Naive thymus-derived CD4-positive, alpha-beta T cell (primary cell): ENCODE data around the gene SFT2D1. TPM values are rescaled to one million over a fixed set of nuclear protein-coding genes. Genes with fewer than 3 reads are reported as not detected.

Experiments used
- ATAC-seq: fragments of 150-1000 bp; cut with Tn5 transposase; 2 replicates; pipeline ENCODE4 v1.10.0; 2021; ENCODE audit warnings: mild to moderate bottlenecking, moderate library complexity
- CTCF ChIA-PET: fragments of 350-600 bp; sonication (Branson Sonifier 250); formaldehyde crosslinking; loops from one replicate; lab custom pipeline; 2021; ENCODE audit warnings: antibody characterized with exemption; lab: Charles Lee
- POLR2A ChIA-PET: fragments of 350-600 bp; sonication (Branson Sonifier 250); formaldehyde crosslinking; loops from one replicate; lab custom pipeline; 2021; ENCODE audit warnings: antibody characterized with exemption, inconsistent platforms; lab: Charles Lee
- DNase-seq, 9 donors: peaks; one replicate each; pipeline versions ENCODE4 v3.0.0 to v3.0.0-alpha.2; 2020 to 2022; ENCODE audit warnings: mixed read lengths in 1 of 9
- H3K27ac ChIP-seq: one replicate; pipeline ENCODE4 v1.7.0; 2013; ENCODE audit warnings: mild to moderate bottlenecking, low read depth, low read length, moderate library complexity
- H3K27me3 ChIP-seq, 2 donors: one replicate each; pipeline ENCODE4 v1.7.0; 2013; ENCODE audit warnings: low read length in 2 of 2, mild to moderate bottlenecking in 2 of 2, moderate library complexity in 2 of 2; ENCODE audit not compliant: control insufficient read depth in 2 of 2, insufficient read depth in 2 of 2
- H3K36me3 ChIP-seq, 3 experiments: 1 replicate in 2 of 3; 2 replicates in 1 of 3; pipeline ENCODE4 v1.7.0; 2013; ENCODE audit warnings: low read length in 3 of 3, mild to moderate bottlenecking in 3 of 3, moderate library complexity in 1 of 3; ENCODE audit not compliant: insufficient read depth in 3 of 3, control insufficient read depth in 2 of 3
- H3K4me1 ChIP-seq, 2 donors: one replicate each; pipeline ENCODE4 v1.7.0; 2013; ENCODE audit warnings: low read length in 2 of 2, mild to moderate bottlenecking in 2 of 2, moderate library complexity in 1 of 2; ENCODE audit not compliant: control insufficient read depth in 2 of 2, insufficient read depth in 2 of 2
- H3K4me3 ChIP-seq: 2 replicates; pipeline ENCODE4 v1.7.0; 2013; ENCODE audit warnings: mild to moderate bottlenecking, low read length
- H3K9me3 ChIP-seq, 3 experiments: 1 replicate in 2 of 3; 2 replicates in 1 of 3; pipeline ENCODE4 v1.7.0; 2013; ENCODE audit warnings: low read length in 3 of 3; ENCODE audit not compliant: control insufficient read depth in 2 of 3
- H3K27ac Mint-ChIP-seq, 9 donors: one replicate each; pipeline ENCODE4 v1.8.0; 2020 to 2022; ENCODE audit warnings: mixed read lengths in 9 of 9, mild to moderate bottlenecking in 8 of 9, moderate library complexity in 5 of 9, inconsistent platforms in 2 of 9
- H3K27me3 Mint-ChIP-seq, 5 donors: one replicate each; pipeline ENCODE4 v1.8.0; 2021 to 2022; ENCODE audit warnings: mixed read lengths in 5 of 5, mild to moderate bottlenecking in 1 of 5
- H3K36me3 Mint-ChIP-seq, 5 donors: one replicate each; pipeline ENCODE4 v1.8.0; 2020 to 2022; ENCODE audit warnings: mixed read lengths in 5 of 5, mild to moderate bottlenecking in 3 of 5, inconsistent platforms in 1 of 5
- H3K4me1 Mint-ChIP-seq, 7 donors: one replicate each; pipeline ENCODE4 v1.8.0; 2020 to 2022; ENCODE audit warnings: mixed read lengths in 7 of 7, mild to moderate bottlenecking in 3 of 7, inconsistent platforms in 1 of 7
- H3K4me3 Mint-ChIP-seq, 10 donors: one replicate each; pipeline ENCODE4 v1.8.0; 2020 to 2022; ENCODE audit warnings: mild to moderate bottlenecking in 10 of 10, mixed read lengths in 10 of 10, moderate library complexity in 6 of 10, inconsistent platforms in 2 of 10
- H3K9me3 Mint-ChIP-seq, 11 donors: one replicate each; pipeline ENCODE4 v1.8.0; 2020 to 2022; ENCODE audit warnings: mixed read lengths in 11 of 11, mild to moderate bottlenecking in 4 of 11, inconsistent platforms in 1 of 11, moderate library complexity in 1 of 11
- intact Hi-C, 2 donors: fragments of 100-400 bp; cut with micrococcal nuclease; formaldehyde crosslinking; loops; one replicate each; pipeline ENCODE4 v1.15.1; 2023
- polyA plus RNA-seq, 2 donors: library from polyadenylated mRNA; unstranded; fragments of 300-500 nt; fragmentation: Illumina TruSeq; gene quantifications; one replicate each; pipeline ENCODE4 v1.2.3, GENCODE V29; 2021
- total RNA-seq, 6 experiments: library from RNA in 5 of 6; stranded (reverse) in 5 of 6; gene quantifications; 1 replicate in 5 of 6; 2 replicates in 1 of 6; pipeline ENCODE4 v1.2.3 and lab custom pipeline; 2021 to 2026

Gene SFT2D1
- total and polyA plus RNA-seq, 7 experiments from 2014 or later = 18.3 to 52.5 (median 35.3) TPM

DNA sequence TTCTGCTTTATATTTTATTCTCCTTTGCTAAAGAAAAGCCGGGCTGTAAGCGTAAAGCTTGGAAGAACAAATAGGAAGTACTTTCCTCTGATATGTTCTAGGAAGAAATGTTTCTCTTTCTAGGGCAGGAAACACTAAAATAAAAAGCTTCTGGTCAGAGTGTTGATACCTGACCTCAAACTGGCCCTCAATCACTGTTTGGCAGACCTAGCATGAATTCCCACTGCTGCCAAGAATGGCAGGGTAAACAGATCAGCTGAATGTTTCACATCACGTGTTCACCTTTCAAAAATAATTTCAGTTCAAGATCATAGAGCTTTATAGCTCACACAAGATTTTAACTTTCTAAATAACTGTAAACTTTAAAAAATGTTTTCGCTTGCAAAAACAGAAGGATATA is 37.5 kb upstream of the SFT2D1 start:
- Mint-ChIP-seq H3K36me3 (peaks cover 0 to 2% (median 0%) of the 10 kb centered on the region in 5 donors), H3K27me3 (no peaks in the 10 kb centered on the region), H3K9me3 (no peaks in the 10 kb centered on the region), H3K27ac (no peak overlapping the region), H3K4me1 (peaks cover 4 to 20% (median 16%) of the 10 kb centered on the region in 7 donors), H3K4me3 (no peak overlapping the region)
- Histone ChIP-seq H3K36me3 (peaks cover 0 to 3% (median 0%) of the 10 kb centered on the region in 3 experiments), H3K27ac (no peak overlapping the region), H3K4me1 (no peaks in the 10 kb centered on the region), H3K4me3 (no peak overlapping the region), H3K9me3 (no peaks in the 10 kb centered on the region), H3K27me3 (no peaks in the 10 kb centered on the region)
- ATAC-seq (no peak), DNase-seq (no peak)
- POLR2A ChIA-PET = interaction anchor here (1.9 kb wide), 1 partner anchor 37 kb away, joined by 9 read pairs; the partner anchor contains the start of gene SFT2D1
- intact Hi-C loops = loop anchor here in 1 of 2 donors (5.0 kb wide), 3 partner anchors 122 to 618 kb away; partner anchors contain the start of gene CEP43
- CTCF ChIA-PET = interaction anchor here (0.7 to 3.4 kb wide), 4 partner anchors 9 to 66 kb away, joined by 3 to 18 read pairs (median 3); no protein-coding TSS in a partner anchor

DNA sequence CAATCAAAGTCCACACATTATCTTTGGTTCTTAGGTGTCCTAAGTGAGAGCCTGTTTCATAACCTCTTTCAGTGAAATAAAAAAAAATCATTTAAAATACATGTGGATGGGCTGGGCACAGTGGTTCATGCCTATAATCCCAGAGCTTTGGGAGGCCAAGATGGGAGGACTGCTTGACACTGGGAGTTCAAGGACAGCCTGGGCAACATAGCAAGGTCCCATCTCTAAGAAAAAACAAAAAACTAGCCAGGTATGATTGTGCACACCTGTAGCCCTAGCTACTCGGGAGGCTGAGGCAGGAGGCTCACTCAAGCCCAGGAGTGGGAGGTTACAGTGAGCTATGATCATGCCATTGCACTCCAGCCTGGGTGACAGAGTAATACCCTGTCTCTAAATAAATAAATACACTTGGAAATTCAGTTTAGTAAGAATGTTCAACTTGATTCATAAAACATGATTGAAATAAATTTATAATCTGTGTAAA is 36.8 kb upstream of the SFT2D1 start:
- ATAC-seq (no peak), DNase-seq (no peak)
- H3K27ac Mint-ChIP-seq = no peak overlapping the region
- H3K36me3 Mint-ChIP-seq = peaks cover 0 to 7% (median 0%) of the 10 kb centered on the region in 5 donors
- Histone ChIP-seq H3K4me1 (no peaks in the 10 kb centered on the region), H3K4me3 (no peak overlapping the region), H3K36me3 (peaks cover 0 to 3% (median 0%) of the 10 kb centered on the region in 3 experiments), H3K27me3 (no peaks in the 10 kb centered on the region), H3K9me3 (no peaks in the 10 kb centered on the region), H3K27ac (no peak overlapping the region)
- H3K4me1 Mint-ChIP-seq = peaks cover 4 to 15% (median 12%) of the 10 kb centered on the region in 7 donors
- H3K27me3 Mint-ChIP-seq = no peaks in the 10 kb centered on the region
- H3K4me3 Mint-ChIP-seq = no peak overlapping the region
- no peaks in the 10 kb centered on the region for H3K9me3 Mint-ChIP-seq
- ChIA-PET POLR2A (interaction anchor here (0.6 to 1.9 kb wide), 3 partner anchors 14 to 109 kb away, joined by 3 to 9 read pairs (median 4); partner anchors contain the start of gene SFT2D1), CTCF (interaction anchor here (0.7 to 3.4 kb wide), 2 partner anchors 10 to 66 kb away, joined by 3 to 18 read pairs; no protein-coding TSS in a partner anchor)
- intact Hi-C loops = no loop called here

DNA sequence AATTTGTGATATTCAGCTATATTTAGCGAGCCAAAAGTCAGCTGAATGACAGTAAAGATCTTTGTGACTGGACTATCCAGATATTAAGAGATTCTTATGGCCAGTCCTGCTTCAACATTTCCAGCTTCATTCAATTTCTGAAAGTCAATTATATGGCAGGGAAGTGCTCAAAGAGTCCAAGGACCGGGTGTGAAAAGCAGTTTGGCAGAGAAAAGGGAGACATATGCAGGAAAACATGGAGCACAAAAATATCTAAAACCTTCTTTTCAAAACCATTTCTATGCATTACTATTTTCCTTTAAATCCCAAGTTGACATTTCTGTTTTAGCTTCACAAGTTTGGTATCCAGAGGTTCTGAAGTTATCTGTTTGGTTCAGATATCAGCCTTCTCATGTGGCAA is 35.4 kb upstream of the SFT2D1 start:
- peaks cover 0 to 7% (median 0%) of the 10 kb centered on the region in 5 donors for H3K36me3 Mint-ChIP-seq
- no peak for DNase-seq
- Histone ChIP-seq H3K9me3 (no peaks in the 10 kb centered on the region), H3K4me3 (no peak overlapping the region), H3K4me1 (no peaks in the 10 kb centered on the region), H3K36me3 (no peaks in the 10 kb centered on the region), H3K27me3 (no peaks in the 10 kb centered on the region), H3K27ac (no peak overlapping the region)
- intact Hi-C loops = no loop called here
- no peak overlapping the region for H3K27ac Mint-ChIP-seq
- POLR2A ChIA-PET = interaction anchor here (1.2 kb wide), 1 partner anchor 93 kb away, joined by 3 read pairs; no protein-coding TSS in a partner anchor
- CTCF ChIA-PET = interaction anchor here (2.3 kb wide), 1 partner anchor 22 kb away, joined by 9 read pairs; no protein-coding TSS in a partner anchor
- H3K4me1 Mint-ChIP-seq = peaks cover 4 to 15% (median 9%) of the 10 kb centered on the region in 7 donors
- H3K4me3 Mint-ChIP-seq = no peak overlapping the region
- no peaks in the 10 kb centered on the region for H3K27me3 Mint-ChIP-seq
- H3K9me3 Mint-ChIP-seq = no peaks in the 10 kb centered on the region
- ATAC-seq = no peak

DNA sequence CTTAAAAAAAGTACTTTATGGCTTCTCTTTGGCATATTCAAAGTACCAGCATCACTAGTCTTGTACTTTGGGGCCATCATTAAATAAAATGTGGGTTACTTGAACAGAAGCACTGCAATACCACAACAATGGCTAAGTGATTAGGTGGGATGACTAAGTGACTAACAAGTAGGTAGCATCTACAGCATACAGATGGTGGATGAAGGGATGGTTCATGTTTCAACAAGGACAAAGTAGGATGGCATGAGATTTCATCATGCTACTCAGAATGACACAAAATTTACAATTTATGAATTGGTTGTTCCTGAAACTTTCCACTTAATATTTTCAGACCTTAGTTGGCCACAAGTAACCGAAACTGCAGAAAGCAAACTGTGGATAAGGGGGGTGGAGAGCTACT is 32.7 kb upstream of the SFT2D1 start:
- Histone ChIP-seq H3K27ac (no peak overlapping the region), H3K4me1 (no peaks in the 10 kb centered on the region), H3K4me3 (no peak overlapping the region), H3K36me3 (no peaks in the 10 kb centered on the region), H3K9me3 (no peaks in the 10 kb centered on the region), H3K27me3 (no peaks in the 10 kb centered on the region)
- no peak for DNase-seq
- Mint-ChIP-seq H3K27me3 (no peaks in the 10 kb centered on the region), H3K4me3 (no peak overlapping the region), H3K27ac (no peak overlapping the region), H3K36me3 (peaks cover 0 to 7% (median 0%) of the 10 kb centered on the region in 5 donors), H3K9me3 (no peaks in the 10 kb centered on the region), H3K4me1 (peaks cover 0 to 6% (median 0%) of the 10 kb centered on the region in 7 donors)
- POLR2A ChIA-PET = no interaction called here
- CTCF ChIA-PET = no interaction called here
- intact Hi-C loops = no loop called here
- no peak for ATAC-seq

DNA sequence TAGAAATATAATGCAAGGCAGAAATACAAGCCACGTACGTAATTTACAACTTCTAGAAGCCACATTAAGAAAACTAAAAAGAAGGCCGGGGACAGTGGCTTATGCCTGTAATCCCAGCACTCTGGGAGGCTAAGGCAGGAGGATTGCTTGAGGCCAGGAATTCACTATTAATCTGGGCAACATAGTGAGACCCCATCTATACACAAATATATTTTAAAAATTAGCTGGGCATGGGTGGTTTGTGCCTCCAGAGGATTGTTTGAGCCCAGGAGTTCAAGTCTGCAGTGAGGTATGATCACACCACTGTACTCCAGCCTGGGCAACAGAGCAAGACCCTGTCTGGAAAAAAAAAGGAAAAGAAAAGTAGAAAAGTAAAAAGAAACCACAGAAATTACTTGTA is 28.1 kb upstream of the SFT2D1 start:
- Histone ChIP-seq H3K4me3 (no peak overlapping the region), H3K4me1 (no peaks in the 10 kb centered on the region), H3K36me3 (peaks cover 0 to 8% (median 0%) of the 10 kb centered on the region in 3 experiments), H3K27me3 (no peaks in the 10 kb centered on the region), H3K27ac (no peak overlapping the region), H3K9me3 (no peaks in the 10 kb centered on the region)
- DNase-seq (no peak), ATAC-seq (no peak)
- Mint-ChIP-seq H3K9me3 (no peaks in the 10 kb centered on the region), H3K36me3 (peaks cover 3 to 26% (median 10%) of the 10 kb centered on the region in 5 donors), H3K27me3 (no peaks in the 10 kb centered on the region), H3K4me1 (peaks cover 0 to 3% (median 0%) of the 10 kb centered on the region in 7 donors), H3K4me3 (no peak overlapping the region), H3K27ac (no peak overlapping the region)
- ChIA-PET POLR2A (no interaction called here), CTCF (no interaction called here)
- intact Hi-C loops = no loop called here

DNA sequence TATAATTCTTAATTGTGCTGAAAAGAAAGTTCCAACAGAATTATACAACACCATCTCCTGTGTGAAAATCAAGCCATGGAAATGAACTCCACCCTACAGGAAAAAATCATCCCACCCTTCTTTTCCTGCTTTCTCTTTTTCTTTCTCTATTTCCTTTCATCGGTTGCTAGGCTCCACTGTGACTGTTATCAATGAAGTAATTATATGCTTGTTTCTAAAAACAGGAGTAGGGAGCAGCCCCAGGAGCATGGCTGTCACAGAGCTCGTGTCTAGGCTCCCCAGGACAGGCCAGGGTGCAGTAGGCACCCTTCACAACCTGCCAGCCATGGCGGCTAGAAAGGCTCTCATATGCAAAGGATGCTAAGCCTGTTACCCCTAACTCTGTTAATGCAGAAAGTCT is 27.4 kb upstream of the SFT2D1 start:
- Mint-ChIP-seq H3K27me3 (no peaks in the 10 kb centered on the region), H3K9me3 (no peaks in the 10 kb centered on the region), H3K4me3 (no peak overlapping the region), H3K27ac (no peak overlapping the region), H3K4me1 (peaks cover 0 to 3% (median 0%) of the 10 kb centered on the region in 7 donors), H3K36me3 (peaks cover 3 to 25% (median 11%) of the 10 kb centered on the region in 5 donors)
- Histone ChIP-seq H3K9me3 (no peaks in the 10 kb centered on the region), H3K4me3 (no peak overlapping the region), H3K27ac (no peak overlapping the region), H3K36me3 (peaks cover 0 to 14% (median 0%) of the 10 kb centered on the region in 3 experiments), H3K4me1 (no peaks in the 10 kb centered on the region), H3K27me3 (no peaks in the 10 kb centered on the region)
- no peak for ATAC-seq
- POLR2A ChIA-PET = no interaction called here
- no peak for DNase-seq
- CTCF ChIA-PET = no interaction called here
- intact Hi-C loops = no loop called here

DNA sequence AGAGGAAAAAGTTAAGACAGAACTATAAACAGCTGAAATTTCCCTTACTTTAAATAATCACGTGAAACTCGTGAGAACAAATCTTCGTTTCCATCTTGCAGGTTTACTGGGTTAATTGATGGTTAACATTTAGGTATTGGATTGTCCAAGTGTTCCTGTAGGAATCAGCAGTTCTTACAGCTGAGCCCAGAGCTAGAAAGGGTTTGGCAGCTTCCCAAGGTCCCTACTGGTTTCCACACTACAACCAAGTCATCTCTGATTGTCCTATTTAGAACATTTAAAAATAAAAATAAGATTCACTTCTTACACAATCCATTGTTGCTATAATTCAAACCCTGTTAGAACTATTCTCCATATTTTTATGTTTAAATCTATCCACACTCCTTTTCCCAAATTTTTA is 24.6 kb upstream of the SFT2D1 start:
- Mint-ChIP-seq H3K27ac (no peak overlapping the region), H3K4me3 (no peak overlapping the region), H3K9me3 (no peaks in the 10 kb centered on the region), H3K4me1 (no peaks in the 10 kb centered on the region), H3K36me3 (peaks cover 3 to 36% (median 24%) of the 10 kb centered on the region in 5 donors), H3K27me3 (no peaks in the 10 kb centered on the region)
- Histone ChIP-seq H3K36me3 (peaks cover 0 to 29% (median 0%) of the 10 kb centered on the region in 3 experiments), H3K27ac (no peak overlapping the region), H3K4me1 (no peaks in the 10 kb centered on the region), H3K4me3 (no peak overlapping the region), H3K9me3 (no peaks in the 10 kb centered on the region), H3K27me3 (no peaks in the 10 kb centered on the region)
- CTCF ChIA-PET = no interaction called here
- ATAC-seq (no peak), DNase-seq (no peak)
- POLR2A ChIA-PET = no interaction called here
- intact Hi-C loops = no loop called here
